C4-2B (cell line): ENCODE measurements around the gene TRERF1.

Source experiments
- CTCF ChIP-seq: fragments of 450-650 bp; conservative IDR thresholded peaks from 2 replicates; pipeline ENCODE4 v1.5.1; 2017; ENCODE audit warnings: mild to moderate bottlenecking
- ZFX ChIP-seq: fragments of 450-650 bp; IDR thresholded peaks from 2 replicates; pipeline ENCODE4 v1.6.1; 2017

GRCh38 chr6:42295677-42296076, 156.0 kb downstream of the TRERF1 start:
- TF ChIP-seq CTCF: no peak
- no peak for TF ChIP-seq ZFX
